Measurements from ENCODE around the gene HID1.
"Not testable (repeated sequence)": the region's sequence is repeated elsewhere in the genome, so short reads cannot be mapped to it uniquely, and the experiment has no call there.

HID1 gene

DNA sequence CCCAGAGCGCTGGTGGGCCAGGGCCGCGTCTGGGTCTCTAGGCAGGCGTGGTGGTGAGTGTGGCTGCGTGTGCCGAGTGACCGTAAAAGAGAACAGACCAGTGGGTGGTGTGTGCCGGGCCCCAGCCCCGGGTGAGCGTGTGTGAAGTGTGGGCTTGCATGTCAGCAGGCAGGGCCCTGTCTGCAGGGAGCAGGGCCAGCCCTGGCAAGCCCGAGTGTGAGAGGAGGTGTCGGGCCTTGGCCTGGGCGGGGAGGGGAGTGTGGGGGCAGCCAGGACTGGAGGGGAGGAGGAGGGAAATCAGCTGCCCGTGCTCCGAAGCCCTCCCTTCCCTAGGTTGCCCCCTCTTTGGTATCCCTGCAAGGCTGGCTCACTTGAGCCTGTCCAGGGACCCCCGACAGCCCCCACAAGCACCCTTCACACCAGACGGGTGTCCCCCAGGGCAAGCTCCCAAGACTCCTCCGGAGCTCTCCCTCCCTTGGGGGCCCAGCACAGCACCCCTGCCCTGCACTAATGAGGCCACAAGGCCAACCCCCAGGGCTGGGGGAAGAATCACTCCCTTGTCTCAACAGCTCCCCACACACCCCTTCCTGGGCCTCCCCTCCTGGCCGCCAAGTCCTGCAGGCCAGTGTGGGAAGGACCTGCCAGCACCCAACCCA, 51.4 kb downstream of the HID1 start:
- no peak for DNase-seq

DNA sequence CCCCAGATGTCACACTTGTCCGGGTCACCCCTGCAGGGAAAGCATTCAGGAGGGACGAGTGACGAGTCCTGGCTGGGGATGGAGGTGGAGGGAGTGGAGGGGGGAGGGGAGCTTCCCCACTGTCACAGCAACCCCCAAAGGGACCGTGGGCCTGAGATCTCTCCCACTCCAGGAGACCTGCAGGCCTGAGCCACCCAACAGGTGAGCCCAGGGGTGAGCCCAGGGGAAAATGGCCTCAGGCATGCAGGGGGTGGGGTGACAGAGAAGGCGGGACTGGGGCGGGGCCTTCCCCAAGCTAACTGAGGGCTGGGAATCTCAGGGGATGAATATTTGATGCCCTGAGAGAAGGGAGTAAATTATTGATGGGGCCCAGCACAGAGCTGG, 51.9 kb downstream of the HID1 start:
- DNase-seq = no peak

DNA sequence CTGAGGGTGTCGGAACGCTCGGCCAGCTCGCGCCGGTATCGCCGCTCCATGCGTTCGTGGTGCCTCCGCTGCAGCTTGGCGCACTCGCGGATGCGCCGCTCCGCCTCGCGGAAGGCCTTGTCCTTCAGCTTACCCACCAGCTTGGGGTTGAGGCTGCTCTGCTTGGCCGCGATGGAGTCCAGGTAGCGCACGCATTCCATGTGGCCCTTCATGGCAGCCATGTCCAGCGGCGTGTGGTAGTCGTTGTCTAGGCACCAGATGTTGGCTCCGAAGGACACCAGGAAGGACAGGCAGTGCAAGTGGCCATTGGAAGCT, 52.3 kb downstream of the HID1 start:
- DNase-seq = no peak

DNA sequence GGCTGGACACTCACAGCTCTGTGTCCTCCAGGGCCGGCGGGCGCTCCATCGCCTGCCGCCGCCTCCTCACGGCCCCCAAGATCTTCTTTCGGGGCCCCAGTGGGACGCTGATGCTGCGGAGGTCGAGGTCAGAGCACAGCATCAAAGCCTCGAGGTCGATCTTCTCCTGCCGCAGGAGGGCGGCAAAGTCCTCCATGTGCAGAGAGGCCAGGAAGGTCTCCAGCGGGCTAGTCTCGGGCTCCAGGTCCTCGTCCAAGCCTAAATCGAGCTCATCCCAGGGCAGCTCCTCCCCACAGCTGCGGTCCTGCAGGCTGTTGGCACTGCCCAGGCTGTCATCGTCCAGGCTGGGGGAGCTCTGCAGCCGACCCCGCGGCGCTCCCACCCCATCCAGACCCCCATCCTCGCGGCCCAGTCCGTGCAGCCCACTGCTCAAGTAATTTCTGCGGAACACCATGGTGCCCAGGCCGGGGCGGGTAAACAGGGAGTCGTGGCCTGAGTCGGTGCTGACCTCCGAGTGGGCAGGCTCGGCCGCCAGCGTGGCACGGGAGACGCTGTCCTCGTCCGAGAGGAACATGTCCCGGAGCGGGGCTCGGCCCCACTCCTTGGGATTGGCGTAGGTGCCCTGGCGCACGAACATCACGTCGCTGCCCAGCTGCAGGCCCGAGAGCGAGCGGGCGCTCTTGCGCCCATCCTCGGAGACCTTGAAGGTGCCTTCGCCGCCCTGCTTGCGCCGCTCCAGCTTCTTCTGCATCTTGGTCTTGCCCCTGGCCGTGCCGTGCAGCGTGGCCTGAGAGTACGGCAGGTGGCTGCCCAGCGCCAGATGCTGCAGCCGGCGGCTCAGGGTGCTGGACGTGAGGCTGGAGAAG, 52.9 kb downstream of the HID1 start:
- DNase-seq = no peak

DNA sequence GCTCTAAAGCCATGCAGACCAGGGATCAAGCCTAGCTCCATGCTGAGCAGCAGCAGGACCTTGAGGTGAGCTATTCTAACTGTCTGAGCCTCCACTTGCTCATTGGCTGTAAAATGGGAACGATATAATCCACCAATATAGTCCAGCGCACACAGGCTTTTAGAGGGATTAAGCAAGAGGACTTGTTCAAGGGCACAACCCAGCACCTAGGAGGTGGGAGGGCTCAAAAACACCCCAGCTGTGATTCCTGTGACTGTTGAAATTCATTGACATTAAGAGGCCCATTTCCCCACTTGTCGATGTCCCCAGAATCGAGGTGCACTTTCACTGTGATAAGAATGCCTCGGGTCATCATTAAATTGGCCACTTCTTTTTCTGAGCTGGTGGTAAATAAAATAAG, 53.7 kb downstream of the HID1 start:
- no peak for DNase-seq

DNA sequence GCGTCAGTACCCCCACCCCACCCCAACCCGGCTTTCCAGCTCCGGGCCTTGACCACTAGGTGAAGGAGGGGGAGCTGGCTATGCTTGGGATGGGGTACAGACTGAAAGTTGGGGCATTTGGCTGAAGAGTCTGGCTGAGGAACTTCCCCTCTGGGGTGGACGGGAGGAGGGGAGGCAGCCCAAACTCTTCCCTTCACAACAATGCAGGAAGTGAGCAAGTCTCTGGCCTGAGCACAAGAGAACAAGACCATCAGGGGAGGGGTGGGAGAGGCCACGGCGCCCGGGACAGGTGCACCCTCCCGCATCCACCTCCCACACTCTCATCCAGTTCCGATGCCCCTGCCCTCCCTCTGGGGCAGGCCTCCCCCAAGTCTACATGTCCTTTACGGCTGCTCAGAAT, 55.1 kb downstream of the HID1 start:
- DNase-seq = no peak

DNA sequence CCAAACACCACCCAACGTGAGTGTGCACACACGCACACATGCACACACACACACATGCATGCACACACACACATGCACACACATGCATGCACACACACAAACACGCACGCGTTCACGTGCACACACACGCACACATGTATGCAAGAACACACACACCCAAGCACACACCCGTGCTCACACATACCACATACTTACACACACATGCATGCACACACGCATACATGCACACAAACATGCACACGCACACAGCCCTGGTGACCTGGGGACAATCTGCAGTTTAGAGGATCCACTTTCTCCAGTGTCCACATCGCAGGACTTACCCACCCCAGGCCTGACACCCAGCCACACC, 55.7 kb downstream of the HID1 start:
- DNase-seq = no peak

DNA sequence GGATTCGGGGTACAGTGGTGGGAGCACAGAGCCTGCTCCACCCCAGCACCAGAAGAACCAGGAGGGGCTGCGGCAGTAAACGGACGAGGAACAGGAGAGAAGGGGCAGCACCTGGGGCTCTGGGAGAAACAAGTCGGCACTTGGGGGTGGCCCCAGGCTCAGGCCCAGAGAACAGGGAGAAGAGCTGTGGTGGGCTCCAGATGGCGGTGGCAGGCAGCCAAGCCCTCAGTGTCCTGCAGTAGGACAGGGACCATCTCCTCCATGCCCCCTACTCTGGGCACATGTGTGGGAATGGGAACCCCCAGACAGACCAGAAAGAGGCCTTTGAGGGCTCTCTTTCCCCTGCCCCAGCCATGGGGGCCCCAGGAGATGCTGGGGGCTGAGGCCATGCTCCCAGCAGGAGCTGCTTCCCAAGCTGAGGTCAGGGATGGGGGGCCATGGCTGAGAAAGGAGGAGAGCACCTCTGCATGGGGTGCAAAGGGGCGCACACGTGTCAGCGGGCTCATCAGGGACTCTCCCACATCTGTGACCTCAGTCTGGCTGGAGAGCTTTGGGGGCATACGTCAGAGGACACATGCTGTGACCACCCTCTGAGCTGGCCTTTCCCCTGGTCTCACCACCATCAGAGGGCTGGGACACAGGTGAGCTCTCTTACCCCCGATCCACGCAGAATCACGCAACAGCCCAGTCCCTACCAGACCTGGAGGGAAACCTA, 56.3 kb downstream of the HID1 start:
- no peak for DNase-seq

DNA sequence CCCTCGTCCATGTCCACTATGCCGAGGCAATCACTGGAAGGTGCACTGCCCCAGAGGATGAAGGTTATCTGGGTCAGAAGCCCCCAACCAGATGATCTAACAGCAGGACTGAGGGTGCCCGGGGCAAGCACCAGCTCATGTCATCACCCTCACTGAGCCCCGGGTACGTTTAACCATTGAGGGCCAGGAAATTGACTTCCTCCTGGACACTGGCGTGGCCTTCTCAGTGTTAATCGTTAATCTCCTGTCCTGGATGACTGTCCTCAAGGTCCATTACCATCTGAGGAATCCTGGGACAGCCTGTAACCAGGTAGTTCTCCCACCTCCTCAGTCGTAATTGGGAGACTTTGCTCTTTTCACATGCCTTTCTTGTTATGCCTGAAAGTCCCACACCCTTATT, 61.1 kb downstream of the HID1 start:
- not testable (repeated sequence) for DNase-seq

DNA sequence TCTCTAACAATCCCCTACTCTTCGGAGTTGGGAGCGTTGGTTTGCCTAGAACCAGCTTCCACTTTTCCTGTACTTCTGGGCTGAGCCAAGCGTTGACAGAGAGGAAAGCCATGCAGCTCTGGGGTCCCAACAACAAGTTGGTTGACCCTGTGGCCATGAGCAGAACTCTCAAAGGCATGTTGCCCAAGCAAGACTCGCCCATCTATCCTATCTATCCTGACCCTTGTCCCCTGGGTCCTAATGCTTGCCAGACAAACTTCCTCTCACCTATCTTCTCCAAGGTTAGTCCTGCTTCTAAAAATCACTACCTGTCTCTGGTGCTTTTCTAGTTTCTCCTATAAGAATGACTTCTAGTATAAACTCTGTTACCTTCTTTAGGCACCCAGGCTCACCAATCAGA, 63.5 kb downstream of the HID1 start:
- DNase-seq = not testable (repeated sequence)

DNA sequence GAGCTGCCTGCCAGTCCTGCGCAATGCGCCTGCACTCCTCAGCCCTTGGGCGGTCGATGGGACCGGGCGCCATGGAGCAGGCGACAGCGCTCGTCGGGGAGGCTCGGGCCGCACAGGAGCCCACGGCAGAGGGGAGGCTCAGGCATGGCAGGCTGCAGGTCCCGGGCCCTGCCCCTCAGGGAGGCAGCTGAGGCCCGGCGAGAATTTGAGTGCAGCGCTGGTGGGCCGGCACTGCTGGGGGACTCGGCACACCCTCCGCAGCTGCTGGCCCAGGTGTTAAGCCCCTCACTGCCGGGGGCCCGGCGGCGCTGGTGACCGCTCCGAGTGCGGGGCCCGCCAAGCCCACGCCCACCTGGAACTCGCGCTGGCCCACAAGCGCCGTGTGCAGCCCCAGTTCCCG, 65.5 kb downstream of the HID1 start:
- DNase-seq = no peak

DNA sequence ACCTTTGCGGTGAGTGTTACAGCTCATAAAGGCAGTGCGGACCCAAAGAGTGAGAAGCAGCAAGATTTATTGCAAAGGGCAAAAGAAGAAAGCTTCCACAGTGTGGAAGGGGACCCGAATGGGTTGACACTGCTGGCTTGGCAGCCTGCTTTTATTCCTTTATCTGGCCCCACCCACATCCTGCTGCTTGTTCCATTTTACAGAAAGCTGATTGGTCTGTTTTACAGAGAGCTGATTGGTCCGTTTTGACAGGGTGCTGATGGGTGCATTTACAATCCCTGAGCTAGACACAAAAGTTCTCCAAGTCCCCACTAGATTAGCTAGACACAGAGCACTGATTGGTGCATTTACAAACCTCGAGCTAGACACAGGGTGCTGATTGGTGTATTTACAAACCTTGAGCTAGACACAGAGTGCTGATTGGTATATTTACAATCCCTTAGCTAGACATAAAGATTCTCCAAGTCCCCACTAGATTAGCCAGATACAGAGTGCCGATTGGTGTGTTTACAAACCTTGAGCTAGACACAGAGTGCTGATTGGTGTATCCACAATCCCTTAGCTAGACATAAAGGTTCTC, 66.3 kb downstream of the HID1 start:
- DNase-seq = not testable (repeated sequence)

DNA sequence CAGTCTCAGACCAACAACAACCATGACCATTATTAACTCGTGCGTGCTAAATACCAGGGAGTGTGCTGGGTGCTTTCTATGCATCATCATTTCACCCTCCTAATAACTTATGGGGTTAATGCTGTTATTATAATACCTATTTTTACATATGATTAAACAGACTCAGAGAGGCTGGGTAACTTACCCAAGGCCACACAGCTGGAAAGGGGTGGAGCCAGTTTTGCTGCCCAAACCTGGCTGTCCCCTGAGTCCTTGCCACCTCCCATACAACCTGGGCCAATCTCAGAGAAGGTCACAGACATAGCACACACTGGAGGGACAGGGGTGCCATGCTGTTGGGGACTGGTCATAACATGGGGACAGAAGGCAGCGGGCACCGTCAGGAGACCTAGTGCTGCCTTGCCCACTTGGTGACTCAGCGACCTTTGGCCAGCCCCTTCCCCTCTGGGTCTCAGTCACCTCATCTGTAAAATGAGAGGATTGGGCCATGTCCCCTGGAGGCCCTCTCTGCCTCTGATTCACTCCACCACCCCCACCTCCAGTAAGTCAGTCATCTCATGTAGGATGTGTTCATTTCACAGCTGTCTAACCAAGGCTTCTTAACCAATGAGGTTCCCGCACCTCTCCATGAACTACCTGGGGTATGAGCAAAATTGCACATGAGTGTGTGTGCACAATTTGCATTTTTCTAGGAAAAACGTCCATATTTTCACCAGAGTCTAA, 67.7 kb downstream of the HID1 start:
- no peak for DNase-seq

DNA sequence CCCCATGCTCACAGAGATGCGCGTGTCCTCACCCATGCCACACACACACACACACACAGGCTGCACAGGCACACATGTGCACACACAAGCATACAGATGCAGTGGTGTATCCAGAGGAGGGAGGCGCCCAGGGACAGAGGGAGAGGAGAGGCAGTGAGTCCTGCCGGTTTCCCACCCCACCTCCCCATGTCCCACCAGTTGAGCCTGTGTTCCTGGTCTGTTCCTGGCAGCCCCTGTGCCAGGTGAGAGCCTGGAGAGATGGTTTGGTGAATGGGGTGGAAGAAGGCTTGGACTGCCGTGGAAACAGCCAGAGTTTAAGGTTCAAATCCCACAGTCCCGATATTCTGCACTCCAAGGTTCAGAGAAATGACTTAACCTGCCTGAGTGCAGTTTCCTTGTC, 68.9 kb downstream of the HID1 start:
- DNase-seq = no peak

DNA sequence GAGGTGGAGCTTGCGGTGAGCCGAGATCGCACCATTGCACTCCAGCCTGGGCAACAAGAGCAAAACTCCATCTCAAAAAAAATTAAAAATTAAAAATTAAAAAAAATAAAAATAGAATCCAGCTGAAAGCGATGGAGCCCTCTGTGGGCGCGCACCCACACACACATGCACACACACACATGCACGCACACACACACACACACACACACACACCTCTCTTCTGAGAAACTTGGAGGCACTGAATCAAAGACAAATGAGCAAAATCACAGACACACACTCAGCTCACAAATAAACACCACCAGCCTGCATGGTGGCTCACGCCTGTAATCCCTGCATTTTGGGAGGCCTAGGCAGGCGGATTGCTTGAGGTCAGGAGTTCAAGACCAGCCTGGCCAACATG, 69.5 kb downstream of the HID1 start:
- DNase-seq = no peak

DNA sequence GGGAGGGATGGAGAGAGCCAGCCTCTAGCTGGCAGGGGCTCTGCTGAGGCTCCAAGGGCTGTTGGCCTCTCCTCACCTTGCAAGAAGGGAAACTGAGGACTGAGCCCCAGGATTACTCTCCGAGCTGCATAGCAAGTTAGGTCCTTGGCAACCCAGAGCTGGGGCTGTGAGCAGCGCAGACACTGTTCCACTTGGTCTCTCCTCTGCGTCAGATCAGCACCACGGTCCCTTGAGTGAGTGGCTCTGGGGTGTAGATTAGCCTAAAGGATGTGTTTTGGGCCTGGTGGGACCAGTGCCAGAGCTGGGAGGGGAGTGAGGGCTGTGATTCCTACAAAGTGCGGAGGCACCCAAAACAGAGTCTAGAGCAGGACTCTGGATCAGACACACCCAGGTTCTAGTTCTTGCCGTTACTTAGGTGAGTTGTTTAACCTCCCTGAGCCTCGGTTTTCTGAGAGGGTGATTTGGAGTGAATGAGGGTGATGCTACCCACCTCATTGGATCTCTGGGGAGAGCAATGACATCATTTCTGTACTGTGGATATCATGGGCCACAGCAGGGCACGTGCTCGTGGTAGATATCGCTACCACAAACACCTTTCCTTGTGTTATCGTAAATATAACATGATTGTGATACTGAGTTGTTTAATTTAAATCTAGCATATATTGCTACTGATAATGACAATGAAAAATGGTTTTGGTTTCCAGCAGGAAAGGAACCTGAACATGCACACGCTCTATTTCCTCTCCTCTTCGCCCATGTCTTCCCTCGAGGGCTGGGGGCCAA, 71.0 kb downstream of the HID1 start:
- no peak for DNase-seq
